T47D (cell line): ENCODE results near the gene NANOS1.

Experiments used
- DNase-seq, 2 experiments: peaks; one replicate each; pipeline versions ENCODE4 v3.0.0 to v3.0.0-alpha.2; 2011 to 2012; ENCODE audit warnings: low read depth in 1 of 2, low spot score in 1 of 2
- JUND ChIP-seq: IDR thresholded peaks from 2 replicates; pipeline ENCODE4 v1.6.1; 2012; ENCODE audit warnings: low read depth
- in situ Hi-C: cut with HindIII; loops from 2 replicates; pipeline ENCODE4 v1.10.0; 2016; ENCODE audit warnings: low sequenced_read_pairs, low pct_unique_long_range_greater_than_20kb

NANOS1 gene

DNA sequence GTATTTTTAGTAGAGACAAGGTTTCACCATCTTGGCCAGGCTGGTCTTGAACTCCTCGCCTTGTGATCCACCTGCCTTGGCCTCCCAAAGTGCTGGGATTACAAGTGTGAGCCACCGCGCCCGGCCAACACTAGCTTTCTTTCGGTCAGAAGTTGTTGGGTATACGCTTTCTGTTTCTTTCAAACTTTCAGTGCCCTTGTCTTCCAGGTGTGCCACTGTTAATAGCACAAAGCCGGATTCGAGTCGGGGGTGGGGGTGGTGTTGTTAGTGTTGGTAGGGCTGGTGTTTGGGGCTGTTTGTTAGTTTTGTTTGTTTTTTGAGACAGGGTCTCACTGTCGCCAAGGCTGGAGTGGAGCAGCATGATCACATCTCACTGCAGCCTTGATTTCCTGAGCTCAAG, 33.8 kb upstream of the NANOS1 start:
- TF ChIP-seq JUND: no peak
- DNase-seq: no peak
- in situ Hi-C loops: no loop called here

DNA sequence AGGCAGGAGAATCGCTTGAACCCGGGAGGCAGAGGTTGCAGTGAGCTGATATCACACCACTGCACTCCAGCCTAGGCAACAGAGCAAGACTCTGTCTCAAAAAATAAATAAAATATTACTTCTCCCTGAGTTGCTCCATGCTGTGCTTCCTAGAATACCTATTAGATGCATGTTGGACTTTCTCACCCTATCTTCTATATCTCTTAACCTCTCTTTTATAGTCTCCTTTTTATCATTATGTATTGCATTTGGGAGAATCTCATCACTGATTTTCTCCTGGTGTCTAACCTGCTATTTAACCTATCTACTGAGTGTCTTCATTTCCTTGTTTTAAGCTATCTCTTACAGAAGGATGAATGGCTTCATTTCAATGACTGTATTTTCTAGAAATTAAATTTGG, 32.1 kb upstream of the NANOS1 start:
- no peak for DNase-seq
- in situ Hi-C loops: no loop called here
- TF ChIP-seq JUND: no peak

DNA sequence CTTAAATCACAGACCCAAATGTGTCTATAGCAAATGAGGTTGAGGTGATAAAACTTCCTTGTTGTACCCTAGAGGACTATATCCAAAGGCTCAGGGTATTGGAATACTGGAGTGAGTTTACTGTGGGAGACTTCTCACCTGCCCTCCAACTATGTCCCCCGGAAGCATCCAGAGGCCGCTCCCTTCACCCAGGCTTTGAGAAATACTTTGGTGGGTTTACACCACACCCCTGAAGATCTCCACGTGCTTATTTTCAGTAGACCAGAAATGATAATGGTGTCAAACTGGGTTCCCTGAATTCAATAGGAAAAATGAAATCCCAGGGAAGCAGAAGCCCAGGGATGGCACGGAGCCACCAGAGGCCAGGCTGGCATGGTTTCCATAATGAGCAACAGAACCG, 31.3 kb upstream of the NANOS1 start:
- no peak for TF ChIP-seq JUND
- DNase-seq: no peak
- in situ Hi-C loops: no loop called here

DNA sequence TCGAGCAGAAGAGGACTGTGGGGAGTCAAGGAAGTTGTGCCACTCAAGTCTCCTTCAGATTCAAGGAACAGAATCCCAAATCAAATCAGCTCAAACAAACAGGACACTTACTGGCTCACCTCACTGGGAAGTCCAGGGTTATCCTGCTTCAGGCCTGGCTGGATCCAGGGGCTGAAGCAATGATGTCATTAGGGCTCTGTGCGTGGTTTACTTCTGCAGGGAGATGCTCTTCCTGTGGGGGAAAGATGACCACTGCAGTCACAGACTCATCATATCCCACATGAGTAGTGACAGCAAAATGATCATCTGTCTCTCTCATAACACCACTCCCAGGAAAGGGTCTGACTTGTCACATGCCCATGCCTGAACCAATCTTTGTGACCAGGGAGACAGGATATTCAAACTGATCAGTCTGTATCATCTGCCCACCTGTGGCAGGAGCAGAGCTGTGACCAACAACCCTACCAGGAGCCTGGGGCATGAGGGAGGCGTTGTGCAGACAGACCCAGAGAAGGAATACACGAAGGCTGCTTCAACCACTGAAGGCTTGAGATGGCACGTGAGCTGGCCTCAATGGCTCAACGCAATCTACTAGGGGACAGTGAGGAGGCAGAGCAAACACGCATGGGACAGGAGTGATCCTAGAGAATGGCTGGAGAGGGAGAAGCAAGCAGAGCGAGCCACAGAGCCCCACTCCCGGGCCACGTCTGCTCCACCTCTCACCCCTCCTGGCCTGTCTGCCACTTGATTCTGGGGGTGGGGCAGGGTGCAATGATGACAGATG, 27.6 kb upstream of the NANOS1 start:
- in situ Hi-C loops: no loop called here
- no peak for DNase-seq
- no peak for TF ChIP-seq JUND

DNA sequence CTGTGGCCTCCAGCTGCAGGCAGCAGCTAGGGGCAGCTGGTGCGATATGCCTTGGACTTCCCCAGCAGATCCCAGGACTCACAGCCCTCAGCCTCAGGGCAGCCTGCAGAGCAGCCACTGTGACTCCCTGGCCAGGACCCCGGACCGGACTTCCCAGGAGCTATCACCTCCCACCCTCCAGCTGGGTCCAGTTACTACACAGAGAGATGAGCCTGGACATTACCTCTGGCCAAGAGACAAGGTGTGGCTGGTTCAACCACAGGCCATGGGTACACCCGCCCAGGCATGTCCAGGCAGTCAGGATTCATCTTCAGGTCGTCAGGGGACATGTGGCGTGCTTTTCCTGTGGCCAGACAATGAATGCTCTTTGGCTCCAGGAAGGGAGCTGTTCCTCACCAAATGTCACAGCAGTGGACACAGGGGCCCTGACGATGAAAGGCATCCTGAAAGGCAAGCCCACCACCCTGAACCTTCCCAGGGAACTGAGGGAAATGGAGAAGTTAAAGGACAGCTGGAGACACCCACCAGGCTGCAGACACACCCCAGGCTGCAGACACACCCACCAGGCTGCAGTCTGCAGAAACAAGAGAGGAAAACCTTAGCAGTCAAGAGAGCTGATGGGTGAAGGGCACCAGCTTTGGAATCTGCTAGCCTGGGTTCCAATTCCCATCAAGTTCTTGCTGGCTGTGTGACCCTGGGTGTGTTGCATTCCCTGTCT, 25.8 kb upstream of the NANOS1 start:
- no peak for DNase-seq
- in situ Hi-C loops: no loop called here
- TF ChIP-seq JUND: no peak

DNA sequence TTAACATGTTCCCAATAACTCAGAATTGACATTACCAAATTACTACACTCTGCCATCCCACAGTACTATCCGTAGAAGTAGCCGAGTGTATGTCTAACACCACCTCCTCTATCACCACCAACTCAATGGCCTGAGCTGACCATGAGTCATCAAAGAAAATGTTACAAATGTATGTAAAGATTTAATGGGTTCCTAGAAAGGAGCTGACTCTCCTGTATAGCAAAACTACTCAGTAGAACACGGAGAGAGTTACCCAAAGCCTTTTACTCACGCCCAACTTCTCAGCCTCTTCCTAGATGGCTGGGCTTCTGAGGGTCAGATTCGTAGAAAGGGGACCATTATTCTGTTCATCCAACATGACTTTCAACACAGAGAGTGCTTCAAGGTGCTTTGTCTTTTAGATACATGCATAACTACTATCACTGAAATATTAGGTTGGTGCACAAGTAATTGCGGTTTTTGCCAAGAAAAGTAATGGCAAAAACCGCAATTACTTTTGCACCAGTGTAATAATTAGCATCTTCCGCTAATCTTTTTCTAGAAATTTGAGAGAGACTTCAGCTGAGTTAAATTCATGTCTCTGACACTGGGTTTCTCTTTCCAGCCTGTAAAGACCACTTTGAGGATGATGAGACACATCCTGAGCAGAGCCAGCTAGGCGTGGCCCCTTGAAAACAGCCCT, 24.0 kb upstream of the NANOS1 start:
- in situ Hi-C loops: no loop called here

DNA sequence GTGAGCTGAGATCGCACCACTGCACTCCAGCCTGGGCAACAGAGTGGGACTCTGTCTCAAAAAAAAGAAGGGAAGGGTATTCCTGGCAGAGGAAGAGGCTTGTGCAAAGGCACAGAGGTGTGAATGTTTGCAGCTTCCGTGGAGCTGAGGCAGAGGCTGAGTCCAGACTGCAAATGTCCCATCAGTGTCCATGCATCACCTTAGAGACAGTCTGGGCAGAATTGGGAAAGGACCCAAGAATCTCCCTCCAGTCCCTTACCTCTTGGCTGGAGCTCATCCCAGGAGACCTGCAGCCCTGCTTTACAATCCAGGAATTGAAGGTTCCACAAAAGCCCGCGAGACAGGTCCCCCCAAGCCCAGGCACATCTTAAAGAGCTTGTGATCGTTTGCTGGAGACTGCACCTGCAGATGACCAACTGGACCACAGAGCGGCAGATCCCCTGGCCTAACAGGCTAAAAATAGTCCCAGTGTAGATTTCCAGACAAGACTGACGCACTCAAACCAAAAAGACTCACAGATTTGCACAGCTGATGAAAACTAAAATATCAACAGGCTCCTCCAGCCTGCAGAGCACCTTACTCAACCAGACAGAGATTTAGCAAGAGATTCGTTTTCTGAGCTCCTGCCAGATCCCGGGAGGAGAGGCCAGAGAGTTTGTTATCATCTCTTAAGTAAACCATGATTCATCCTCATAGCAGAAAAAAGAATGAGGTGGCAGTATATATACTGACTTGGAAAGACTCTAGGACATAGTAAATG, 22.9 kb upstream of the NANOS1 start:
- DNase-seq: peak in 1 of 2 experiments; percentile 75
- in situ Hi-C loops: no loop called here
- peak; percentile 81 for TF ChIP-seq JUND

More for the DNA sequence above, 24.0 kb upstream of the NANOS1 start:
- no peak for DNase-seq
- TF ChIP-seq JUND: no peak

DNA sequence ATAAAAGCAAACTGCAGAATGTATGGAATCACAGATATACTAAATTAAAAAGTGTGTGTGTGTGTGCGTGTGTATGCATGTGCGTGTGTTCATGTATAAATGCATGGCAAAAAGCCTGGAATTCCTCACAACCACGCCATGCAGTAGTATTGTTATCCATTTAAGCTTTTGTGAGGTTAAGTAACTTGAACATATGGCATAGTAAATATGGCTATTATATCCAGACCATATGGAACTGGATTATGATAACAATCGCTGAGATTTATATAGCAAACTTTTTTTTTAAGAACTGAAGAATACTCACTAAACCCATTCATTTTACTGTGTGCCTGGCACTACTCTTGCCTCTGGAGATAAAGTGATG, 22.3 kb upstream of the NANOS1 start:
- TF ChIP-seq JUND: no peak
- DNase-seq: no peak
- in situ Hi-C loops: no loop called here

DNA sequence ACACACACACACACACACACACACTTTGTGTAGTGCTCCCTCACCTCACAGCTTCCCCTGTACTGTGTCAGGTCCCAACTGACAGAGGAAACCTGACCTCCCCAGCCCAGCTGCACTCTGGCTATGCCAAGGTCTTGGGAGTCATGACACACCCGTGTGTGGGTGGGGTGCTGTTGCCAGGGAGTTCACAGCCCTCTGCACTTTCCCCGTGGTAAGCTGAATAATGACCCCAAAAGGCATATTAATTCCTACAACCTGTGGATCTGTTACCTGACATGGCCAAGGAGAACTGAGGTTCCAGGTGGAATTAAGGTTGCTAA, 8.9 kb upstream of the NANOS1 start:
- no peak for DNase-seq
- in situ Hi-C loops: no loop called here
- TF ChIP-seq JUND: no peak

DNA sequence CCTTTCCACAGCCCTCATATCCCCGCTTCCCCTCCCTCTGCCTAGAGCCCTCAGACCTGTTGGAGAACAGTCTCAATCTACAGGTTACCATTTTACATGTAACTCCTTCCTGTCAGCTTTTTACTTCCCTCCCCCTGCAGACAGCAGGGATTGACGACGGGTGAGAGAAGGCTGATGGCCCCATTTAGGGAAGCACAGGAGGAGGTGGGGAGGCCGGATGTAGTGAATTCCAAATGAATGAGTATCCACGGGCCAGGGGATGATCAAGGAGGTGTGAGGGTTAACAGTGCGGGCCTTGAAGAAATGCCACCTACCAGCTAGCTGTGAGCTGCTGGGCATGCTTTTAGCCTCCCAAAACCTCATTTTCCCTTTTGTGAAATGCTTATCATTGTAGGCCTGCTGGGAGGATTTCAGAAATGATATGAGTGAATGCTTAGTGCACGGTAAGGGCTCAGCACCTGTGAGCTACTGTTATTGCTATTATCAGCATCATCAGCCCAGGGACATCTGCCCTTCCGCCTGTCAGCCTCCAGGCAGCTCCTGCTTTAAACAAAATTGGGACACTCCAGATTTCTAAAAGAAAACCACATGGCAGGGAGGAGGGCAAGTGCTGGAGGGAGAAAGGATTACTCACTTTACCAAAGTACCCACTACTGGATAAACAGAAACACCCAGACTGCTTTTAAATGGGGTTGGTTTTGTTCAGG, 6.5 kb upstream of the NANOS1 start:
- TF ChIP-seq JUND: no peak
- peak in 1 of 2 experiments; percentile 25 for DNase-seq
- in situ Hi-C loops: no loop called here

DNA sequence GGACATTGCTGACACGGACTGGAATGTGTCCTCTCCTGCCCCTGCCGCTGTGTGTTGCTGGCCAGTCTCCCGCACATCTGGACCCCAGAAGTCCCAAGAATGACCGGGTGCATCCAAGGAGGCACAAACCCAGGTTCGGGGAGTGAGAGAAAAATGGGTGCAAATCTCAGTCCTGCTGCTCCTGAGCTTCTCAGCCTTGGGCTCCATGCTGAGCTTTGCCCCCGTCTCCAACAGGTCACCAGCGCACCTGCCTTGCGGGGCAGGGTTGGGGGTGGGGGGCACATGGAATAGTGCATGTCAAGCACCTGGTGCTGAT, 6.0 kb upstream of the NANOS1 start:
- no peak for DNase-seq
- in situ Hi-C loops: no loop called here
- no peak for TF ChIP-seq JUND

DNA sequence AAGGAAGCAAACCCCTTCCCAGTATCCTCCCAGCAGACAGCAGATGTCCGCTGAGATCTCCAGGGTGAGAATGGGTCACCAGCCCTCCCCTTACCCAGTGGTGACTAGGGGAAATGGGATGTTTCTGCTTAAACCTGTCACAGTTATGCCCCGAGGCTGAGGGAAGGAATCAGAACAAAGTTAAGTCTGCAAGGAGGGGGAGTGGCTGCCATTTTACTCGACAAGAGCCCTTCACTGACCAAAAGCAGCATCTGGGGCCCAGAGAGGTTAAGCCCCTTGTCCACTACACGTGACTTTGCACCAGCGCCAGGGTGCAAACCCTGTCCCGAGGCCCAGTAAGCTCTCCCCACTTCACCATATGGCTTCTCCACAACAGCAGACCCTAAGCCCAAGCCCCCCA, 4.6 kb upstream of the NANOS1 start:
- DNase-seq: no peak
- no peak for TF ChIP-seq JUND
- in situ Hi-C loops: no loop called here

DNA sequence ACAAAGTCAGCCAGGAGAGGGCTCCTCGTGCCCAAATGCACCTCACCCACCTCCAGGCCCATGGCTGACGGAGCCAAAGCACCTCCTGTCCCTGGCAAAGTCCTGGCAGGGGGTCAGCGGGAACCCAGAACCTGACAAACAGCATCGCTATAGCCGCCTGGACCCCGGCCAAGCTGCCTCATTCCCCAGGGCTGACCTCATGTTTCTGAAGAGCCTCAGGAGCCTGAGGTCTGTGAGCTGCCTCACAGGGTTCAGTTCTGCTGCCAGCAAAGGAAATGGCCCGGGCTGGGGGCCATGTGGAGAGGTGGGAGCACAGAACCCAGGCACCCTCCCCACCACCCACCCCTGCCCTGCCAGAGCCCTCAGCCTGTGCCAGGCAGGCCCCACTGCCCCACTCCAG, 4.2 kb upstream of the NANOS1 start:
- in situ Hi-C loops: no loop called here
- DNase-seq: peak; percentile 44 to 90
- TF ChIP-seq JUND: no peak
